HG02970 (cell line): ENCODE data around the gene EMP2.
"Not testable (repeated sequence)": the region's sequence is repeated elsewhere in the genome, so short reads cannot be mapped to it uniquely, and the experiment has no call there.

Experiments
- ATAC-seq: cut with Tn5 transposase; IDR thresholded peaks from one replicate; pipeline ENCODE4 v1.9.1; 2021; ENCODE audit warnings: mild to moderate bottlenecking, moderate library complexity, moderate number of reproducible peaks; ENCODE audit not compliant: unreplicated experiment, low FRiP score

EMP2 gene, protein sequence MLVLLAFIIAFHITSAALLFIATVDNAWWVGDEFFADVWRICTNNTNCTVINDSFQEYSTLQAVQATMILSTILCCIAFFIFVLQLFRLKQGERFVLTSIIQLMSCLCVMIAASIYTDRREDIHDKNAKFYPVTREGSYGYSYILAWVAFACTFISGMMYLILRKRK

DNA sequence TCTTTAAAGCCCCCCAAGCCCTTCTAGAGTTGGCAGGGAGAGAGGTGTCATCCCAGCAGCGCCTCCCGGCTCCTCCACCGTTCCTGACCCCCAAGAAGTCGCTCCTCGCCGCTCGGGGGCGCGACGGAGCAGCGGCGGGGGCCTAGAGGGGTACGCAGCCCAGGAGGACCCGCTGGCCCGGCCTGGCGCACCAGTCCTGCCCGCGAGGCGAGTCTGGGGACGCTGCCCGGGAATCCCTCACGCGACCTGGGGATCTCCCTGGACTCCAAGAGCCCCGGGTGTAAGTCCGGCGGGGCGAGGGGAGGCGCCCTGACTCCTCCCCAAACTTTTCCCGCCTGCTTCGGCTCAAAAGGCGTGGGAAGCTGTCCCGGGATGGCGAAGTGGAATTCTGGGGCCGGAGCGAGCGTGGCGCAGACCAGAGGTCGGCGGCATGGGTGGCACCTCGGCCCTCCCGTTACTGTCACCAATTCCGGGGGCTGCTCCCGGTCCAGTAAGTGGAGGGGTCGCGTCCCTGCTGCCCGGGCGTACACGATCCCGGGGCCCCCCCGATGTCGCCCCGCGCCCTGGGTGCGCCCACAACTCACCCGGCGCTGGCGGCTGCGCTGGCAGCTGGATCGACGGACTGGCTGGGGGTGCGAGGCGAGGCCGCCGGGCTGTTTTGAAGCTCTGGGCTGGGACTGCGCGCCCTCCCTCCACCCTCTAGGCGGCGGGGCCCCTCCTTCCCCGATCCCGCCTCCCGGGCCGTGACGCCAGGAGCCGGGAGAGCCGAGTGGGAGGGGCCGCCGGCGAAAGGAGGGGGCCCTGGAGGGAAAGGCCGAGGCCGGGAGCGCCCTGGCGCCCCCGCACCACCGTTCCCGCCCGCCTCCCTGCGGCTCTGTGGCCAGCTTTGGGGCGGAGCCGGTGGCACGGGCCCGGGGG lies at the start of gene EMP2:
Gene EMP2 (minus strand): TSS at position 634 of the 918 bp plus-strand sequence. CDS start 32,981 bp downstream, outside the sequence.
- ATAC-seq = no peak

- ATAC-seq = no peak
Observed at GRCh38 chr16:10629592-10629963, 49.2 kb upstream of the EMP2 start.

DNA sequence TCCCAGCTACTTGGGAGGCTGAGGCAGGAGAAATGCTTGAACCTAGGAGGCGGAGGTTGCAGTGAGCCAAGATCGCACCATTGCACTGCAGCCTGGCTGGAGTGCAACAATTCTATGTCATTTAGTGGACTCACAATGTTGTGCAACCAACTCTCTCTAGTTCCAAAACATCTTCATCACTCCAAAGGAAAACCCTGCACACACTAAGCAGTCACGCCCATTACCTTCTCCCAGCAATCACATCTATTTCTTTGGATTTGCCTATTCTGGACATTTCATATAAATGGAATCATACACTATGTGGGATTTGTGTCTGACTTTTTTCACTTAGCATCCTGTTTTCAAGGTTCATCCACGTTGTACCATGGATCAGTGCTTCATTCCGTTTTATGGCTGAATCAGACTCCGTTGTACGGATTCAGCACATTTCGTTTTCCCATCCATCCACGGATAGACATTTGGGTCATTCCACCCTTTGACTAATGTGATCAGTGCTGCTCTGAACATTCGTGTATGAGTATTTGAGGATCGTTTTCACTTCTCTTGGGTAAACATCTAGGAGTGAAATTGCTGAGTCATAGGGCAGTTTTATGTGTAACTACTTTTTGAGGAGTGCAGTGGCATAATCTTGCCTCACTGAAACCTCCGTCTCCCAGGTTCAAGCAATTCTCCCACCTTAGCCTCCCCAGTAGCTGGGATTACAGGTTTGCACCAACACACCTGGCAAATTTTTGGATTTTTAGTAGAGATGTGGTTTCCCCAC lies 45.4 kb upstream of the EMP2 start:
- no peak for ATAC-seq

DNA sequence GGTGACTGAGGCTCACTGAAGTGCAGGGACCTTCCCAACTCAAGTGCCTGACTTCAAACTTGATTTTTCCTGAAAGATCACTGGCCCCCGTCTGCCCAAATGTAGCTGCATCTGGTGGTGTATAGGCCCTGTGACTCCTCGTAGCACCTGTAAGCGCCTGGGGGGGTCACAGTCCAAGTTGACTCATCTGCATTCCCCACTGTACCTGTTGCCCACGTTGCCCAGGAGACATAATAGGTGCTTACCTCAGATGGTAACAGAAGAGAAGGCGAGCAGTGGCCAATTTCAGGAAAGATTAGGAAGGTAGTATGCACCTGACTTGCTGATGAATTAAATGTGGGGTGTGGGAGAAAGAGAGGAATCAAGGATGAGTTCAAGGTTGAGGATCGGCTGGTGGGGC lies 44.1 kb upstream of the EMP2 start:
- no peak for ATAC-seq

GRCh38 chr16:10623059-10623458 lies 42.7 kb upstream of the EMP2 start:
- no peak for ATAC-seq

DNA sequence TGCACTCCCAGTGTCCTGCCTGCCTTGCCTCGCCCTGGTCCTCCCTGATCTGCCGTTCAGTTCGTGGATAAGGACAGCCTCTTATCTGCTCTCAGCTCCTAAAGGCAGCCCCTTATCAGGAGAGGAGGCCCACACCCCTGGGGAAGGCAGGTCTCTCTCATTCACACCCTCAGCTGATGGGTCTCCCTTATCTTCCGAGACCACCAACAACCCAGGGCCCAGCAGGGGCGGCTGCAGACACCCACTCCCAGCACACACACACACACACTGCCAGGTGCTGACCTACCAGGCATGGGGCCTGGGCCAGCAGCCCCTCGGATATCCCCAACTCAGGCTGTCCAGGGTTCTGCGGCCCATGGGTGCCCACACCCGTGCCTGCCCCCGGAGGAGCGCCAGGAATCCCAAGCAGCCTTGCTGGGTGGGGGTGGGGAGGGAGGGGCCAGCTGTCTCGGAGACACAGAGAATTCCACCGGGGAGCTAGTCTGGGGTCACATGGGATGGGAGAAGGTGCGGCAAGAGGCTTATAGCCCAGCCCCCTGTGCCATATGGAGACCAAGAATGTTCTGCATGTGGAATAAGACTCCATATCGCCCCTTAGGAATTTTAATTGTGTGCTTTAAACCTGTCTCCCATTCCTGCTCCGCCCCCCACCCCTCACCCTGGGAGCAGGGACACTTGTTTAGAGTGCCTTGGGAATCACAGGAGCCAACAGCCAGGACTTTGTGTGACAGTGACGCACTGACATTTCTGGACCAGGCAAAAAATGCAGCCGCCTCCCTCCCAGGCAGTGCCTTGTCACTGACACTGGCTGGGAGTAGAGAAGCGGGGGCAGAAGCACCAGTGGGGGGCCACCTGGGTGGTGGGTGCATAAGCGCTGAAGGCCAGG lies 41.9 kb upstream of the EMP2 start:
- no peak for ATAC-seq

- not testable (repeated sequence) for ATAC-seq
Observed at GRCh38 chr16:10621216-10621949, 41.0 kb upstream of the EMP2 start.

DNA sequence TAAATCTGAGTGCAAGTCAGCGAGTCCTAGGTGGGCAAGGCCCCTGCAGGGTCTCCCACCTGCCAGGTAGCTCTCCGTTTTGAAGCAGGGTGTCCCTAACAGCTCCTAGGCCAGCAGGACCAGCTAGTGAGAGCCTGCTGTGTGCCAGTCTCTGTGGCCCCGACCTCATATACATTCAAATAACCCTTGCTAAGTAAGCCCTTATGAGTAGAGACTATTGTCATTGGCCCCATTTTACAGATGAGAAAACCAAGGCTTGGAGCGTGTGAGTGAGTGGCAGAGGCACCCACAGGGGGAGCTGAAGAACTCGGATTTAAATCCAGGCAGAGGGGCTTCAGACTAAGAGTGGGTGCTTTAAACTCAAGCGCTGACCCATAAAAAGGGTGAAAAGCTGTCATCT lies 39.7 kb upstream of the EMP2 start:
- no peak for ATAC-seq

DNA sequence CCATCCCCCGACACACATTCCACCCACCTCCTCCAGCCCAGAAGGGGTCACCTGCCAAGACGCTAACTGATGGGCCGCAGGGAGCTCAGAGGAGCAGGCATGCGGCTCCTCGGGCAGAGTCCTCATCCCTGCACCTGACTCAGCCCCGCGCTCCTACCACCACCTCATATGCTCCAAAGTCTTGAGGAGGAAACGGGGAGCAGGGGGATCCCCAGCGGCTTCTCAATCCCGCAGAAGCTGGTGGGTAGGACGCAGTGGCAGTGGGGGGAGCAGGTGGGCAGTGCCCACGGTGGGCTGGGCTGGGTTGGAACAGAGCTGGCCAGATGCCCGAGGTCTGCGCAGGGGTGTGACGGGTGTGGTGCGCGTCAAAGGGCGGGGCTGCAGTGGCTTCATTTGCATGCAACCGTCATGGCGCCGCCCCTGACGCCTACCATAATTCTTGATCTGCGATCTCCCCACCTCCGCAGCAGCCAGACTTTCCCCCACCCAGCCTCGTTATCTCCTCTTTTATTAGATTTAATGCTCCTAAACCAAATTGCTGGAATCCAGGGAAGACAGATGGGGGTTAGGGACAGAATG lies 39.0 kb upstream of the EMP2 start:
- no peak for ATAC-seq

DNA sequence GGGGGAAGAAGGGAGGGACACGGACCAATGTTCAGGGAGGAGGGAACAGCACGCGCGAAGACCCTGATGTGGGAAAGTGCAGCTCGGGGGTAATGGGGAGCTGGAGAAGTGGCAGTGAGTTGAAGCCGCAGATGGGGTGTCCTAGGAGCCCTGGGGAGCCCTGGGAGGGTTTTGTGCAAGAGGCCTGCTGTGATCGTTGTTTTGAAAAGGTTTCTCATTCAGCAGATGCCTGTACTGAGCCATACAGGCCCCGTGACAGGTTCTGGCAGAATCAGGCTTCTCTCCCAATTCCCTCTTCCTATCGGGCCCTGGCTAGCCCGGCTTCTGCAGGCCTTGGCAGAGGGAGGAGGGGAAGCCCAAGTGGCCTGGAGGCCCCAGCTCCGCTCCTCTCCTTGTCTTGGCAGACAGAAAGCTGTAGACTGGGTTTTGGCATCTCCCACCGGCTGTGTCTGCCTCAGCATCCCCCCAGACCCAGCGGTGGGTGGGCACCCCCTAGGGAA lies 38.4 kb upstream of the EMP2 start:
- no peak for ATAC-seq

DNA sequence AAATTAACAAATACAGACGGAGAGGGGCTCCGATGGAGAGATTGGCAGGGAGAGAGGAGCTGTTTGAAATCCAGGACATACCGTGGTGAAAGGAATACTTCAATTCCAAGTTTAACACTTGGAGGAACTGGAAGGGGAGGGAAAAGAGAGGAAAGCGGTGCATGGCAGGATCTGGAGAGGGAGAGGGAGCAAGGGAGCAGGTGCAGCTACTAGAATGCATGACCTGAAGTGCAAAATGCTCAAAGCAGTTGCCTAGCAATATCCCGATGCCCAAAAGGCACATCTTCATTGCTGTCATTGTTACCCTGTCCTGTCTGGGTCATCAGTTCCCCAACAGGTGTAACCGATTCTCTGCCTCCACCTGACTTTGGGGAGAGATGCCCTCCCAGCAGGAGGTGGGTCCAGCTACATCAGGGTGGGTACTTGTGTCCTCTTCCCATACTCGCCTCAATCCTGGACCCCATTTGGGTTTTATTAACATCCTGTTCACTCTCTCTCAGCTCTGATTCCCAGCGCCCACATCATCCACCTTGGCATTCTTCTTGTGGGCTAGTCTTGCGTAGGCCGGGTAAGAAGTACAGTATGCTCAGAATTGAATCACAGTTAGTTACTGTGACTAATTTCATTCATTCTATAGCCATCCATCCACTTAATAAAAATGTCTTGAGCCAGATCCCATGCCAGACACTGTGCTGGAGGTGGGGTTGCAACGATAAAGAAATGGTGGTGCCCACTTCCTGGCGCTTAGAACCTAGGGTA lies 37.4 kb upstream of the EMP2 start:
- no peak for ATAC-seq

- no peak for ATAC-seq
Observed at GRCh38 chr16:10616756-10617640, 36.6 kb upstream of the EMP2 start.

- no peak for ATAC-seq
Observed at GRCh38 chr16:10616419-10616755, 36.0 kb upstream of the EMP2 start.

DNA sequence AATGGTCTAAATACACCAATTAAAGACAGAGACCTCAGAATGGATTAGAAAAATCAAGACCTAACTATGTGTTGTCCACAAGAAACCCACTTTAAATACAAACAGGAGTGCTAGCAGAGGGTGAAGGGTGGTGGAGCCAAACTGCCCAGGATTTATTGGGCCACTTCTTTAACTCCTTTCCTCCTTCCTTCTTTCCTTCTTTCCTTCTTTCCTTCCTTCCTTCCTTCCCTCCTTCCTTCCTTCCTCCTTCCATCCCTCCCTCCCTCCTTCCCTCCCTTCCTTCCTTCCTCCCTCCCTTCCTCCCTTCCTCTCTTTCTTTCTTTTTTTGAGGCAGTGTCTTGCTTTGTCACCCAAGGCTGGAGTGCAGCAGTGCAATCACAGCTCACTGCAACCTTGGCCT lies 34.3 kb upstream of the EMP2 start:
- ATAC-seq = no peak

DNA sequence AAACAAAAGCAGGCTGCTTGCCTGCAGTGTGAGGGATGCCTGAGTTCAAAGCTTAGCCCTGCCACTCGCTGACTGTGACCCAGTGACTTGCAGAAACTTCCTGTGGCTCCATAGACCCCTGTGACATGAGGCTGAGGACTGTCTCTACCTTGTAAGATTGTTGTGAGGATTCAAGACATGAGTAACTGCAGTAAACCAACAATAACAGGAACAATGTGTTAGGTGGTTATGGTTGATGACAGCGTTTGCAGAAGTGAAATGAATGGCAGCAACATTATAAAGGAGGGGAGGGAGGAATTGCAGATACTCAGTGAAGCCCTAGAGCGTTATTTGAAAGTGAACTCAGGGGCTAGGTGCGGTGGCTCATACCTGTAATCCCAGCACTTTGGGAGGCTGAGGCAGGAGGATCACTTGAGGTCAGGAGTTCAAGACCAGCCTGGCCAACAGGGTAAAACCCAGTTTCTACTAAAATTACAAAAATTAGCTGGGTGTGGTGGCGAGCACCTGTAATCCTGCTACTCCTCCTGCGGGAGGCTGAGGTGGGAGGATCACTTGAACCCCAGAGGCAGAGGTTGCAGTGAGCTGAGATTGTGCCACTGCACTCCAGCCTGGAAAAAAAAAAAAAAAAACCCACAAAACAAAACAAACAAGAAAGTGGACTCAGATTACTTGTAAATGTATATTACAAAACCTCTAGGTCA lies 33.5 kb upstream of the EMP2 start:
- no peak for ATAC-seq

DNA sequence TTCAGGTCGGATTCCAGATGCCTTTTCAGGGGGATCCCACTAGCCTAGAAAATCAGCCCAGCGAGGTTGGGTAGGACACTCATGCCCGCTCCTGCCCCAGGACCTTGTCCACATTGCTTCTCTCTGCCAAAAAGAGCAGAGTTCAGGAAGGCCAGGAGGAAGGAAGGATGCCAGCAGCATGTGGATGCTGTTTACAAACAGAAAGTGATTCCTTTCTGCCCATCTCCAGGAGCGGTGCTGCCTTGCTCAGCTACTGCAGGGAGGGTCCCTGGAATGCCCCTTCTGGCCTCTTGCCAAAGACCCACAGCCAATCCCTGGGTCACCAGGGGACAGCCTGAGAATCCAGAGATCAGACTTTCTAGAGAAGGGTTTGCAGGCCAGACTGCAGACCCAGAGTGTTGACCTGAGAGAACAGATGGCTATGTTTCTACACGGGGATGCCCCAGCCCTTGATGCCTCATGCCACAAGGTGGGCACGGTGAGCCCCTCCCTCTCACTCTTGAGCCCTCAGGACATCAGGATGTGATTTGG lies 32.3 kb upstream of the EMP2 start:
- ATAC-seq = no peak
